Glutamatergic neuron (in vitro differentiated cells): ENCODE data around the gene ADCY5. TPM values are rescaled to one million over a fixed set of nuclear protein-coding genes. Genes with fewer than 3 reads are reported as not detected.

ENCODE experiments used
- DNase-seq: peaks from one replicate; pipeline ENCODE4 v3.0.0; 2022
- H3K27ac Mint-ChIP-seq: one replicate; pipeline ENCODE4 v1.8.0; 2020; ENCODE audit warnings: mild to moderate bottlenecking, mixed read lengths, inconsistent platforms; ENCODE audit not compliant: unreplicated experiment
- H3K27me3 Mint-ChIP-seq: one replicate; pipeline ENCODE4 v1.8.0; 2020; ENCODE audit warnings: mild to moderate bottlenecking, moderate library complexity, mixed read lengths, inconsistent platforms; ENCODE audit not compliant: unreplicated experiment
- H3K36me3 Mint-ChIP-seq: one replicate; pipeline ENCODE4 v1.8.0; 2020; ENCODE audit warnings: mild to moderate bottlenecking, mixed read lengths, inconsistent platforms; ENCODE audit not compliant: unreplicated experiment
- H3K4me1 Mint-ChIP-seq: one replicate; pipeline ENCODE4 v1.8.0; 2020; ENCODE audit warnings: mild to moderate bottlenecking, low read depth, mixed read lengths, inconsistent platforms; ENCODE audit not compliant: unreplicated experiment
- H3K4me3 Mint-ChIP-seq: one replicate; pipeline ENCODE4 v1.8.0; 2020; ENCODE audit warnings: mild to moderate bottlenecking, mixed read lengths, inconsistent platforms; ENCODE audit not compliant: unreplicated experiment
- H3K9me3 Mint-ChIP-seq: one replicate; pipeline ENCODE4 v1.8.0; 2020; ENCODE audit warnings: mild to moderate bottlenecking, moderate library complexity, mixed read lengths, inconsistent platforms; ENCODE audit not compliant: unreplicated experiment
- CTCF ChIP-seq: fragments of 200-600 bp; sonication (generic); IDR thresholded peaks from one replicate; pipeline ENCODE4 v1.5.0; 2021; ENCODE audit not compliant: partially characterized antibody, unreplicated experiment
- total RNA-seq: library from RNA; stranded (reverse); fragmentation: NEBNext Ultra II Directional; extraction: Animal tissue kit (Norgen Biotek cat#: 25700); gene quantifications from one replicate; pipeline ENCODE4 v1.2.1, GENCODE V29; 2021; ENCODE audit not compliant: unreplicated experiment

Gene ADCY5
- total RNA-seq, 1 donor from 2014 or later: 2.1 TPM

- no peaks in the 10 kb centered on the region for H3K36me3 Mint-ChIP-seq
- no peaks in the 10 kb centered on the region for H3K9me3 Mint-ChIP-seq
- H3K4me1 Mint-ChIP-seq: peaks cover 11% of the 10 kb centered on the region
Observed at GRCh38 chr3:123276346-123277006, 172.4 kb downstream of the ADCY5 start.

DNA sequence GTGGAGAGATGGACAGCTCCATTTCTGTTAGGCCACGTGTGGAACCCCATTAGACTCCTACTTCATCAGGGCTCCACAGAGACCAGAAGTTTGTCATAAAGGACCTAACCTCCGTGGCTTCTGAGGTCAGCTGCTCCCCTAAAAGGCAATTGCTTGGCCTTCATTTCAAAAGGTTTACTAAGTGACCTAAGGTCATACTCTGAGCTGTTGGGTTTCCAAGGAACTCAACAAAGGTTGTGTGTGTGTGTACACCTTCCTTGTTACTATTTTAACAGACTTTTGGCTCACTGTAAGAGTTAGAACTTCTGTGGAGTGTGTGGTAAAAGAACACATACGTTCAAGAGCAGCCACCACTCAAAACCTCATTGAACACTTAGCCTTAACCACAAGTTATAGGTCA lies 173.2 kb downstream of the ADCY5 start:
- TF ChIP-seq CTCF: no peak
- Mint-ChIP-seq H3K9me3 (no peaks in the 10 kb centered on the region), H3K4me1 (peaks cover 11% of the 10 kb centered on the region), H3K36me3 (no peaks in the 10 kb centered on the region), H3K27me3 (peaks cover 3% of the 10 kb centered on the region), H3K4me3 (no peak overlapping the region), H3K27ac (no peak overlapping the region)
- no peak for DNase-seq

More at GRCh38 chr3:123276346-123277006, 172.4 kb downstream of the ADCY5 start:
- Mint-ChIP-seq H3K27ac (no peak overlapping the region), H3K4me3 (no peak overlapping the region), H3K27me3 (peaks cover 3% of the 10 kb centered on the region)
- no peak for DNase-seq
- no peak for TF ChIP-seq CTCF

GRCh38 chr3:123272547-123272946 lies 176.3 kb downstream of the ADCY5 start:
- no peak overlapping the region for H3K27ac Mint-ChIP-seq
- no peak overlapping the region for H3K4me3 Mint-ChIP-seq
- H3K9me3 Mint-ChIP-seq: no peaks in the 10 kb centered on the region
- peaks cover 11% of the 10 kb centered on the region for H3K4me1 Mint-ChIP-seq
- no peak for TF ChIP-seq CTCF
- peaks cover 1% of the 10 kb centered on the region for H3K27me3 Mint-ChIP-seq
- no peak for DNase-seq
- H3K36me3 Mint-ChIP-seq: no peaks in the 10 kb centered on the region

DNA sequence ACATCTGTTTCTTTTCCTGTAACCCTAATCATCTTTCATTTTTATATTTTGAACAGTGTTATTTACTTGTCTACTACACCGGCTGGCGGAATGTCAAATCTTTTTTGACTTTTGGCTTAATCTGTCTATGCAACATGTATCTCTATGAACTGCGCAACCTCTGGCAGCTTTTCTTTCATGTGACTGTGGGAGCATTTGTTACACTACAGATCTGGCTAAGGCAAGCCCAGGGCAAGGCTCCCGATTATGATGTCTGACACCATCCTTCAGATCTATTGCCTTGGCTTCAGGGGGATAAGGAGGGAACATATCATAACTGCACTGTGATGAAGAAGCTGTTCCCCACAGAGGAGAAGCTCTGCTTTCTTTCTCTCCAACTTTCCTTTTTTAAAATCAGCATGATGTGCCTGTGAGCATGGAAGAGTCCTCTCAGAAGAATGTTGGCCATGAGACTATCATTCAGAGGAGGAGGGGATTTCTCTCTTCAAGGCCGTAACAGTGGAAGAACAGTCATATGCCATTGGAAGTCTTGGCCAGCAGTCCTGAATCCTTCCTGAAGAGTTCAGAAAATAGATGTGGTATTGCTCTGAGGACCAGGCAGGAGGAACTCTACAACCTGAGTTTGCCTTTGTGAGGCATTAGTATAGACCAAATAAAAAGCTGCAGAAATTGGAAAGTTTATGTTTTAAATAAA lies 177.3 kb downstream of the ADCY5 start:
- H3K36me3 Mint-ChIP-seq: peaks cover 6% of the 10 kb centered on the region
- H3K27ac Mint-ChIP-seq: no peak overlapping the region
- no peak overlapping the region for H3K4me3 Mint-ChIP-seq
- no peaks in the 10 kb centered on the region for H3K27me3 Mint-ChIP-seq
- no peak for DNase-seq
- TF ChIP-seq CTCF: no peak
- H3K9me3 Mint-ChIP-seq: no peaks in the 10 kb centered on the region
- H3K4me1 Mint-ChIP-seq: peaks cover 4% of the 10 kb centered on the region

DNA sequence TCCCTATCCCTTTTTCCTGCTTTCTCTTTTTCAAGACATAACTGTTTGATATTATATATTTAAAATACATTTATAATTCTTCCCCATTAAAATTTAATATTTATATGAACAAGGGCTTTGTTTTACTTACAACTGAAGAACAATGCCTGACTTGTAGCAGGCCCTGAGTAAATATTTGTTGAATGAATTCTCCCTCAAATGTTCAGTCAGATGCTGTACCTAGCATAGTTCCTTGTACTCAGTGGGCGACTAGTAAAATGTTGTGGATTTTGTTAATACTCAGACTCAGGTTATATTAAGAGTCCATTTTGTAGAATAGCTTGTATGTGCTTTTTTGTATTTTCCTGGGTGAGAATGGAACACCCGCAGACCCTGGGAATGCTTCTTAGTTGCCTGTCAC lies 178.1 kb downstream of the ADCY5 start:
- TF ChIP-seq CTCF: no peak
- no peaks in the 10 kb centered on the region for H3K27me3 Mint-ChIP-seq
- no peak for DNase-seq
- H3K9me3 Mint-ChIP-seq: no peaks in the 10 kb centered on the region
- H3K27ac Mint-ChIP-seq: no peak overlapping the region
- no peaks in the 10 kb centered on the region for H3K4me1 Mint-ChIP-seq
- H3K4me3 Mint-ChIP-seq: no peak overlapping the region
- H3K36me3 Mint-ChIP-seq: peaks cover 13% of the 10 kb centered on the region
